Activated CD8-positive, alpha-beta T cell treated with anti-CD3 and anti-CD28 coated beads for 36 hours (primary cell): ENCODE data around the gene TMX2. TPM values are rescaled to one million over a fixed set of nuclear protein-coding genes. Genes with fewer than 3 reads are reported as not detected.

Experiments
- ATAC-seq: fragments of 200-7000 bp; cut with Tn5 transposase; one replicate; pipeline ENCODE4 v1.10.0; 2021; ENCODE audit warnings: mild to moderate bottlenecking, moderate library complexity
- CTCF ChIA-PET: fragments of 350-600 bp; sonication (Branson Sonifier 250); formaldehyde crosslinking; loops from one replicate; lab custom pipeline; 2021; ENCODE audit warnings: antibody characterized with exemption; lab: Charles Lee
- POLR2A ChIA-PET: fragments of 350-600 bp; sonication (Branson Sonifier 250); formaldehyde crosslinking; loops from one replicate; lab custom pipeline; 2021; ENCODE audit warnings: antibody characterized with exemption; lab: Charles Lee
- DNase-seq: peaks from one replicate; pipeline ENCODE4 v3.0.0-alpha.2; 2020
- H3K27ac Mint-ChIP-seq: one replicate; pipeline ENCODE4 v1.8.0; 2021; ENCODE audit warnings: mild to moderate bottlenecking, mixed read lengths
- H3K27me3 Mint-ChIP-seq: one replicate; pipeline ENCODE4 v1.8.0; 2021; ENCODE audit warnings: mixed read lengths
- H3K36me3 Mint-ChIP-seq: one replicate; pipeline ENCODE4 v1.8.0; 2021; ENCODE audit warnings: low read depth, mixed read lengths
- H3K4me1 Mint-ChIP-seq: one replicate; pipeline ENCODE4 v1.8.0; 2021; ENCODE audit warnings: low read depth, mixed read lengths
- H3K4me3 Mint-ChIP-seq: one replicate; pipeline ENCODE4 v1.8.0; 2021; ENCODE audit warnings: mild to moderate bottlenecking, moderate library complexity, mixed read lengths
- H3K9me3 Mint-ChIP-seq: one replicate; pipeline ENCODE4 v1.8.0; 2021; ENCODE audit warnings: mixed read lengths
- CTCF ChIP-seq: fragments of 200-600 bp; IDR thresholded peaks from one replicate; pipeline ENCODE4 v1.8.0; 2022; ENCODE audit warnings: antibody characterized with exemption, mild to moderate bottlenecking
- intact Hi-C: fragments of 100-400 bp; cut with micrococcal nuclease; formaldehyde crosslinking; loops from one replicate; pipeline ENCODE4 v1.10.0; 2022
- total RNA-seq, 2 experiments: library from RNA; stranded (reverse); gene quantifications; one replicate each; pipeline ENCODE4 v1.2.3, GENCODE V29; 2021

TMX2 gene
- total RNA-seq, 2 experiments from 2014 or later: 53.1 to 58.6 TPM

DNA sequence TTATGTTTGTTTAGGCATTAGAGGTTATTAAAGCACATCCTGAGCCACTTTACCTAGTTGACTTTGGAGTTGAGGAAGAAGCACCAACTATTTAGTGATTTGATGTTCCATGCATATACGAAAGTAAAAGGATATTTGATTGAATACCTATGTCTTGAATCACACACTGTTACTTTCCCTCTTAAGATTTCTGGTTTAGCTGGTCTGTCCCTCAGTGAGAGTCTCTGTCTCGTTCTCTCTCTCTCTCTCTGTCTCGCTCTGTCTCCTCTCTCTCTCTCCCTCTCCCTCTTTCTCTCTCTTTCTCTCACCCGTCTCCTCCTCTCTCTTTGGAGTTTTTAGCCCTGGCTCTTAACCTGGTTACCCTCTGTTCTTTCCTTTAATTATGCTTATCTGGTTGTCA is 60.2 kb downstream of the TMX2 start:
- no peak for TF ChIP-seq CTCF
- CTCF ChIA-PET: interaction anchor here (1.2 kb wide), 1 partner anchor 28 kb away, joined by 6 read pairs; no protein-coding TSS in a partner anchor
- DNase-seq (no peak), ATAC-seq (no peak)
- Mint-ChIP-seq H3K36me3 (no peaks in the 10 kb centered on the region), H3K27me3 (no peaks in the 10 kb centered on the region), H3K4me1 (no peaks in the 10 kb centered on the region), H3K27ac (no peak overlapping the region), H3K4me3 (no peak overlapping the region), H3K9me3 (no peaks in the 10 kb centered on the region)
- POLR2A ChIA-PET: no interaction called here
- intact Hi-C loops: no loop called here

GRCh38 chr11:57773026-57773598 is 60.7 kb downstream of the TMX2 start:
- Mint-ChIP-seq H3K27ac (no peak overlapping the region), H3K36me3 (no peaks in the 10 kb centered on the region), H3K4me3 (no peak overlapping the region), H3K4me1 (no peaks in the 10 kb centered on the region), H3K9me3 (no peaks in the 10 kb centered on the region), H3K27me3 (no peaks in the 10 kb centered on the region)
- ATAC-seq (no peak), DNase-seq (no peak)
- intact Hi-C loops: no loop called here
- ChIA-PET CTCF (no interaction called here), POLR2A (no interaction called here)
- TF ChIP-seq CTCF: no peak

DNA sequence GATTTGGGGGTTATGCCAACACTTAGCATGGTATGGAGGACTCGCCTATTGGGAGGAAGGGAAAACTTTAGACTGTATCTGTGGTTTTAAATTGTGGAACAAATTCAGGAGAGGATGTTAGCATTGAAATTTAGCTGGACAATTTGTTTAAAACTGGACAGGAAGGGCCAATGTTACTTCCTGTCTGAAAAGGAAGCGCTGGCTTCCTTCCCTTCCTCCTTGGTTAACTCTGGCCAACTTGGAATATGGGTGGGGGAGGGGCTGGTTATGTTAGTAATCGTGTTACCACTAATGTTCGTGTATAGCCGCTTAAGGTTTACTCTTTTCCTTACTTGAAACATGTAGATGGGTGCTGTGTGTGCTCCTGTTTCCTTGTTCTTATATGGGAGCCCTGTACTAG is 63.1 kb downstream of the TMX2 start:
- ATAC-seq (no peak), DNase-seq (no peak)
- Mint-ChIP-seq H3K4me3 (no peak overlapping the region), H3K27me3 (no peaks in the 10 kb centered on the region), H3K27ac (no peak overlapping the region), H3K9me3 (no peaks in the 10 kb centered on the region), H3K4me1 (peaks cover 9% of the 10 kb centered on the region), H3K36me3 (no peaks in the 10 kb centered on the region)
- ChIA-PET CTCF (interaction anchor here (0.7 to 8.2 kb wide), 3 partner anchors 11 to 28 kb away, joined by 3 to 43 read pairs (median 6); no protein-coding TSS in a partner anchor), POLR2A (no interaction called here)
- no peak for TF ChIP-seq CTCF
- intact Hi-C loops: no loop called here

GRCh38 chr11:57776031-57776521 is 63.7 kb downstream of the TMX2 start:
- POLR2A ChIA-PET: no interaction called here
- no peaks in the 10 kb centered on the region for H3K27me3 Mint-ChIP-seq
- CTCF ChIA-PET: interaction anchor here (1.5 to 8.2 kb wide), 2 partner anchors 12 to 25 kb away, joined by 6 to 43 read pairs; no protein-coding TSS in a partner anchor
- DNase-seq (no peak), ATAC-seq (no peak)
- H3K4me1 Mint-ChIP-seq: peaks cover 12% of the 10 kb centered on the region
- intact Hi-C loops: no loop called here
- no peak overlapping the region for H3K4me3 Mint-ChIP-seq
- no peak for TF ChIP-seq CTCF
- no peak overlapping the region for H3K27ac Mint-ChIP-seq
- H3K9me3 Mint-ChIP-seq: no peaks in the 10 kb centered on the region
- no peaks in the 10 kb centered on the region for H3K36me3 Mint-ChIP-seq

DNA sequence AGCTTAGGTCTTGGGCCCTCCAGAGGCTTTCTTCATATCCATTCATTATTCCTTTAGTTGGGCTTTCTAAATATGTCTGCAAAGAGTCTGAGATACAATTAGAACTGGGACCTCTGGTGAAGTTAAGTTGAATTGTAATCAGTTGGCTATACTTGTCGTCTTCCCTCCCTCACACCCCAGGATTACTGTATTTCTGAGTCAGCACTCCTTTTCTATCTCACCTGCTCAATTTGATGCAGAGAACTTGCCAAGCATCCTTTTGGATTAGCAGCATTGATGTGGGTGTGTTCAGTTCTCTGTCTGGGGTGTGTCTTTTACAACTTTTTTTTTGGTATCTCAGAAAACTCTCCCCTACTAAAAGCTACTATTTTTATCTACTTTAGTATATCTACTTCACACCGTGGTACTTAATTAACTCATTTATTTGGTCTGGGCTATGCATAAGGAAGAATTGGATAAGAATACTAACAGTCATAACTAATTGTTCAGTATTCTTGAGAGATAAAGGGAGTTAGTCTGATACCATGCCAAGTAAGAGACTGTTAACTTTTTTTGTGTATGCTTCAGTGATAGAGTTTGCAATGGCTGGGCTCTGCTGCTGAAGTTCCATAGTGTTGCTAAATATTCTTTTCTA is 64.3 kb downstream of the TMX2 start:
- no peak for DNase-seq
- no peak for TF ChIP-seq CTCF
- ATAC-seq: no peak
- CTCF ChIA-PET: interaction anchor here (8.2 kb wide), 1 partner anchor 24 kb away, joined by 43 read pairs; no protein-coding TSS in a partner anchor
- Mint-ChIP-seq H3K9me3 (no peaks in the 10 kb centered on the region), H3K36me3 (no peaks in the 10 kb centered on the region), H3K27me3 (no peaks in the 10 kb centered on the region), H3K27ac (no peak overlapping the region), H3K4me3 (no peak overlapping the region), H3K4me1 (peaks cover 17% of the 10 kb centered on the region)
- intact Hi-C loops: no loop called here
- POLR2A ChIA-PET: no interaction called here
